Cardiac fibroblast (primary cell): ENCODE results near the gene USP44.

Experiments
- DNase-seq, 2 donors: peaks; one replicate each; pipeline versions ENCODE4 v3.0.0 to v3.0.0-alpha.2; 2010; ENCODE audit warnings: low read depth in 2 of 2
- H3K4me3 ChIP-seq, 2 donors: replicated peaks in 1 of 2; 1 replicate in 1 of 2; 2 replicates in 1 of 2; pipeline ENCODE4 v1.5.1; 2011; ENCODE audit warnings: low read depth in 2 of 2, low read length in 2 of 2, mild to moderate bottlenecking in 2 of 2, moderate library complexity in 1 of 2
- TF ChIP-seq, protein P1 (sequence below): IDR thresholded peaks from one replicate; pipeline ENCODE4 v1.5.1; 2011; ENCODE audit warnings: low read depth, mild to moderate bottlenecking, low read length, inconsistent platforms

USP44 gene

DNA sequence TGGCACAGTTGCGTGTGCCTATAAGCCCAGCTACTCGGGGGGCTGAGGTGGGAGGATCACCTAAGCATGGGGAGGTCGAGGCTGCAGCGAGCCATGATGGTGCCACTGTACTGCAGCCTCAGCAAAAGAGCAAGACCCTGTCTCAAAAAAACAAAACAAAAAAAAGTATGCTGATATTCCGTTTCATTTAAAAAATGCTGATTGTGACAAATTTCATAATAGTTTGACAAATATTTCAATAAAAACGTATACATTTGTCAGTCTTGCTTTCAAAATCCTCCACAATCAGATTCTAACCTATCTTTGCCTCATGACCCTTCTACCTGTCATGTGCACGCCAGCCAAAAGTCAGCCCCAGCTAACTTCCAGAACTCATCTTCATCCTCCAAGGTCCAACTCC, 9.8 kb downstream of the USP44 start:
- DNase-seq = no peak
- H3K4me3 ChIP-seq = no peak overlapping the region
- TF ChIP-seq, protein P1, sequence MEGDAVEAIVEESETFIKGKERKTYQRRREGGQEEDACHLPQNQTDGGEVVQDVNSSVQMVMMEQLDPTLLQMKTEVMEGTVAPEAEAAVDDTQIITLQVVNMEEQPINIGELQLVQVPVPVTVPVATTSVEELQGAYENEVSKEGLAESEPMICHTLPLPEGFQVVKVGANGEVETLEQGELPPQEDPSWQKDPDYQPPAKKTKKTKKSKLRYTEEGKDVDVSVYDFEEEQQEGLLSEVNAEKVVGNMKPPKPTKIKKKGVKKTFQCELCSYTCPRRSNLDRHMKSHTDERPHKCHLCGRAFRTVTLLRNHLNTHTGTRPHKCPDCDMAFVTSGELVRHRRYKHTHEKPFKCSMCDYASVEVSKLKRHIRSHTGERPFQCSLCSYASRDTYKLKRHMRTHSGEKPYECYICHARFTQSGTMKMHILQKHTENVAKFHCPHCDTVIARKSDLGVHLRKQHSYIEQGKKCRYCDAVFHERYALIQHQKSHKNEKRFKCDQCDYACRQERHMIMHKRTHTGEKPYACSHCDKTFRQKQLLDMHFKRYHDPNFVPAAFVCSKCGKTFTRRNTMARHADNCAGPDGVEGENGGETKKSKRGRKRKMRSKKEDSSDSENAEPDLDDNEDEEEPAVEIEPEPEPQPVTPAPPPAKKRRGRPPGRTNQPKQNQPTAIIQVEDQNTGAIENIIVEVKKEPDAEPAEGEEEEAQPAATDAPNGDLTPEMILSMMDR = no peak

DNA sequence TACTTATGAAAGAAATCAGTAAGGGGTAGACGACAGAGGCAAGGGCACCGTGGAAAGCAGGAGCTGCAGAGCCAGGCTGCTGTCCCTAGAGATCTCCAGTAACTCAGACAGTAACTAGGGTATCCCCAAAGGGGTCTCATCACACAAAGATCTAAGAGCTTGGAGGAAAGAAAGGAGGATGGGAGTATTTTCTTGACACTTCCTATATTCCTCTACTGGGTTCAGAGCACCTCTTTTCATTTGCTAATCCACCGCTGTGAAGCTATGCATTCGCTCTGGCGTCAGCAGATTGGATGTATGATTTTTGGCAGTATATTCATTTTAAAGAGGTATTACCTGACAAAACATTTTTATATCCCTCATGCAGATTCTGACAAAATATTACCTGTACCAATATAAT, 12.6 kb downstream of the USP44 start:
- H3K4me3 ChIP-seq = no peak overlapping the region
- TF ChIP-seq, protein P1 = no peak
- DNase-seq = no peak

DNA sequence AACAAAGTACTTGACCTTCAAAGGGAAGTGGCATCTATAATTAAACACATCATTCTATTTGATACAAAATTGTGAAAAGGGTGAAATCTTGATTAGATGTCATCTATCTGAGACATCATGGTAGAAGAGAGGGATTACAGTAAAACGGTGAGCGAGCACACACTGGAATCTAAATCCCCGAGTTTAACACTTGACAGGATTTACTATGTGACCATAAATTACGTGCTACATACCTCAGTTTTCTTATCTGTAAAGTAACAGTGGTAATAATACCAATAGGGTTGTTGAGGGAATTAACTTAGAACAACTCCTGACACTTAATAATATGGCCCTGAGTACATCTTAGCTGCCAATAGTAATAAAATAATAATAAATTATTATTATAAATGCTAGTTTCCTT, 13.3 kb downstream of the USP44 start:
- DNase-seq = no peak
- H3K4me3 ChIP-seq = no peak overlapping the region
- TF ChIP-seq, protein P1 = no peak

DNA sequence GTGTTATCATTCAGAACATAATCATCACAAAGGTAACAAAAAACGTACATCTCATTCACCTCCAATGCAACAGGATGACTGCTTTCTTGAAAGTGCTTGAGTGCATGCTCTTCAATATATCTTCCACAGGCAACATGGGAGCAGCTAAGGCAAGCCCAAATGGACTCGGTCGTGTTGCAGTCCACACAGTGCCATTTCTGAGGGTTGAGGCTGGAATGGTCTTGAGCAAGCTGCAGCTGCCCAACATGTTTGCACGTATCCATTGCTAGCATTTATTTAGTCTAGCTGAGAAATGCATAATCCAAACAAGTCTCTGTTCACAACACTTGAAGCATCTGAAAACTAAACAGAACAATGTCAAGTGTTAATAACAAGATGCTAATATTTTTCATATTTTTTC, 17.3 kb downstream of the USP44 start:
- no peak for DNase-seq
- no peak overlapping the region for H3K4me3 ChIP-seq
- TF ChIP-seq, protein P1 = no peak

DNA sequence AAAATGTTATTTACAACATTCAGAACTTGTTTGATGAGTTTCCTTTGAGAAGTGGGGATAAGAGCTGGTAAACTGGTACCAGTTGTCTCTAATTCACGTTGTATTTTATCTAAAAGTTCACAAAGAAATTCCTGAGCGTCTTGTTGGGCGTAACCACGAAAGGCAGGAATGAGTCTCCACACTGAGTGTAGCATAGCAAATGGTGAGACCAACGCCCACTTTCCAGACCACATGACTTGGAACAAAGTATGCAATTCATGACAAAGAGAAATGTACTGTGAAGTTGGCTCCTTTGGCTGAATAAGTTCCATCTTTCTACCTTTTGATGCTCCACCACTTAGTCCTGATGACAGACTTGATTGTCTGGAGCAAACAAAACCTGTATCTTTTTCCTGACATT, 18.4 kb downstream of the USP44 start:
- TF ChIP-seq, protein P1 = no peak
- DNase-seq = peak; percentile 50 to 62
- H3K4me3 ChIP-seq = no peak overlapping the region

DNA sequence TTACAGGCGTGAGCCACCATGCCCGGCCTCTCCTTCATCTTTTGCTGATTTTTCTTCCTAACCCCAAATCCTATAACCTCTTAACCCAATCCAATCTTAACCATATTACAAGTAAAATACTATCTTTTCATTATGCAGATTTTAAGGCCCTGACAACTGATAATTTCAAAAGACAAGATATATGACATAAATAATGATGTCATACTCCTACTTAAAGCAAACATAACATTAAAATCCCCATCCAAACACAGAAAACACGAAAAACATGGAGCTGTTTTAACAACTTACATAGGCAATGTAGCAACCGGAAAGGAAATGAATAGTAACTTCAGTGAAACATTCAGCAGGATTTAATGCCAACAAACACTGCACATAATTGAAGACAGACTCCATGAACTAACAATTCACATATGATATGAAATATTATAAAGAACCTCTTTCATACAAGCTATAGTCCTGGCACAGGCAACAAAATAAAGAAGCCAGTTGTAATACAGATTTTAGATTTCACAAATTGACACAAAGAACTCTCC, 21.5 kb downstream of the USP44 start:
- DNase-seq = peak in 1 of 2 donors; percentile 17
- no peak overlapping the region for H3K4me3 ChIP-seq
- TF ChIP-seq, protein P1 = no peak

DNA sequence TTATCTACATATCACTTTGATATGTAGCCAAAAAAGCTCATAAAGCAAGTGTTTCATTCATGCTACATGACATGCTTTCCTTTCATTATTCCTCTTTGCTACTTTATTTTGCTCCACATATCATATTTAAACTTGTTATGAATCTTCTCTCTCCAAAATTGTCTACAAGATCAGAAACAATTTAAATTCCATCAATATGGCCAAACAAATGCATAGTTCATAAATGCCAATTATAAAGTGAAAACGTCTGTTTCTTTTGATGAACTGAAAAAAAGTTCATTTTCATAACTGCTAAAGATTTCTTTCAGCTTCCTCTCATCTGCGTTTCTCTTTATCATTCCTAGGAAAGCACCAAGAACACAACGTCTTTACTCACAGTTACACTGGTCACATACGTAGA, 22.8 kb downstream of the USP44 start:
- TF ChIP-seq, protein P1 = no peak
- DNase-seq = no peak
- H3K4me3 ChIP-seq = no peak overlapping the region
